NCI-H2107 treated with DMSO at 0.1 percent for 48 hours (cell line): ENCODE data around the gene PVALEF.
"Not testable (repeated sequence)": the region's sequence is repeated elsewhere in the genome, so short reads cannot be mapped to it uniquely, and the experiment has no call there.

Experiments used
- DNase-seq: peaks from one replicate; lab custom pipeline; 2025; ENCODE audit not compliant: unreplicated experiment; lab: John Stamatoyannopoulos, UW

Gene PVALEF

DNA sequence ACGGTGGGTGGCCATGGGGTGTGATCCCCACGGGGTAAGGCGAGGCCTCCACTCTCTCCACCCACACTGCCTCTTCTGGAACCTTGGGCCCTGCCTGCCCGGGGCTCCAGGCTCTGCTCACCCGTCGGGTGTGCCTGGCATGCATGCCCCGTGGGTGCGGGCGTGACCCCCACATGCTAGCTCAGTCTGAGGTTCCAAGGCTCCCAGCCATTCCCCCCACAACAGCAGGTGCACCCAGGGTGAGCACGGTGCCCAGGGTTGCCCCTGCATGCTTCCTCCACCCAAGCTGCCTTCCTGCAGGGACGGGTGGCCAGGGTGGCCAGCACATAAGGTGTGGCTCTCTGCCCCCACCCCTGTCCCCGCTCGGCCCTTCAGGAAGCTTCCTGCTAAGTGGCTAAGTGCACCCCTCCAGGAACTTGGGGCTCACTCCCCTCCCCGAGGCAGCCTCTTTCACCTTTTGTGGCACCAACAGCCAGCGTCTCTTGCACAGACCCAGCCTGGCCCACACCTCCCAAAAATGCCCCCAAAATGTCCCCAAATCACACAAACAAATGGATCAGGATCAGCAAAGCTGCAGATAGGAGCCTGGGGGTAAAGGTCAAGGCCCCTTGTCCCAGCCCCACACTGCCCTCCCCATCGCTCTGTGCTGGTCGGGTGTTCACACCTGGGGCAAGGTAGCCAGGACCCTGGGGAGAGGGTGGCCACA is 21.4 kb upstream of the PVALEF start:
- DNase-seq, result no peak

DNA sequence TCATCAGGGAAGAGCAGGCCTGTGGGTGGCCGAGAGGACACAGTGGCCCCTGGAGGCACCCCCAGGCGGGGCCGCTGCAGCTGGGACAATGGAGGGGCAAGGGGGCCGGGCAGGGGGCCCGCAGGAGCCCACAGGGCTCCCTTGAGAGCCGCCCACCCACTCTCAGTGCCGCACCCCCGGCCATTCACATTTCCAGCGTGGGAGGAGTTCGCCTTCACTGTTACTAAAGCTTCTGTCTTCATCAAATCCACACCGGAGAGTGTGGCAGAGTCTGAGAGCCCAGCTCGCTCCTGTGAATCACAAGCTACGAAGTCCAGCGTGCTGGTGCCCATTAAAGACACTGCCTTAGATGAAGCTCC is 20.9 kb upstream of the PVALEF start:
- DNase-seq, result no peak

- not testable (repeated sequence) for DNase-seq
These were observed 19.1 kb upstream of the PVALEF start for GRCh38 chr17:81146208-81146607.

GRCh38 chr17:81147701-81148100 is 17.6 kb upstream of the PVALEF start:
- no peak for DNase-seq

DNA sequence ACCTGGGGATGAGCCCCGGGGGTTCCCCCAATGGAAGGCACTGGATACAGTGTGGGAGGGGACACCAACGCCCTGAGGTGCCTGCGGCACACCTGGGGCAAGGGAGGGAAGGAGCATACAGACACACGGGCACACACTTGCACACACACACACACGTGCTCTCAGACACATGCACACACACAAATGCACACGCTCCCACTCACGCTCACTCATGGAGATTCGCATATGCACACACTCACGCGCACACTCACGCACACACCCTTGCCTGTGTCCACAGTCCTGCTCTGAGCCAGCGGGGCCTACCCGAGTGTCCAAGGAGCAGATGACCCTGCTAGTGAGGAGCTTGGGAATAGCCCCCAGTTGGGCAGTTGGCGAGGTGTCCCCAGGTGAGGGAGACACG is 16.7 kb upstream of the PVALEF start:
- DNase-seq, result no peak

- DNase-seq, result no peak
These were observed 16.2 kb upstream of the PVALEF start for GRCh38 chr17:81148986-81149533.

GRCh38 chr17:81150377-81151077 is 14.8 kb upstream of the PVALEF start:
- DNase-seq, result no peak

DNA sequence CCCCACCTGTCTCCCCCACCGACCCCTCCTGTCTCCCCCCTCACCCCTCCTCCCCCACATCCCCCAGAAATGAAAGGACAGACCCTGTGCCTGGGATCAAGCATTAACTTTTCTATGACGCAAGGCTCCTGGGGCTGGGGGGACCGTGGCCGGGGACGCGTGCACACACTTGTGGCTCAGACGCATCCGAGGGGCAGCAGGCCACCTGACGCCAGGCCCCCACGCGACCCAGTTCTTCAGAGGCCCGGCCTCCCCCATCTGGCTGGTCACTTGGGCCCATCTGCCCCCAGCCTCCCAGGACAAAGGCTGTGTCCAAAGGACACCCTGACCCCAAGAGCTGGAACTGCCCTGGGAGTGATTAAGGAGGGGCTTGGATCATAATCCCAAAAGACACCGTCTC is 14.0 kb upstream of the PVALEF start:
- DNase-seq, result no peak

DNA sequence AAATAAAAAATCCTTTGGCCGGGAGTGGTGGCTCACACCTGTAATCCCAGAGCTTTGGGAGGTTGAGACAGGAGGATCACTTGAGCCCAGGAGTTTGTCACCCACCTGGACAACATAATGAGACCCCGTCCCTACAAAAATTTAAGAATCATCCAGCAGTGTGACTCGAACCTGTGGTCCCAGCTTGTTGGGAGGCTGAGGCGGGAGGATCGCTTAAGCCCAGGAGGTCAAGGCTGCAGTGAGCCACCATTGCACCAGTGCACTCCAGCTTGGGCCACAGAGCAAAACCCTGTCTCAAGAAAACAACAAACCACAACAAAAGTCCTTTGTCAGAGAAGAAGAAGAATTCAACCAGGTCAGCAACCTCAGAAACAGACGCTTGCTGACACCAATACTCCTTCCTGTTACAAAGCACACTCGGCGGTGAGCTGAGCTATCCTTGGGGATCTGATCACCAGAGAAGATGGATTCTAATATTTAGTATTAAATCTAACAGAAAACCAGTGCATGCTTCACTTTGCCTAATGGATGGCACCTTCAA is 12.9 kb upstream of the PVALEF start:
- no peak for DNase-seq

- no peak for DNase-seq
These were observed 11.9 kb upstream of the PVALEF start for GRCh38 chr17:81153340-81153803.

- not testable (repeated sequence) for DNase-seq
These were observed 11.3 kb upstream of the PVALEF start for GRCh38 chr17:81154016-81154415.

GRCh38 chr17:81154961-81155360 is 10.3 kb upstream of the PVALEF start:
- no peak for DNase-seq

DNA sequence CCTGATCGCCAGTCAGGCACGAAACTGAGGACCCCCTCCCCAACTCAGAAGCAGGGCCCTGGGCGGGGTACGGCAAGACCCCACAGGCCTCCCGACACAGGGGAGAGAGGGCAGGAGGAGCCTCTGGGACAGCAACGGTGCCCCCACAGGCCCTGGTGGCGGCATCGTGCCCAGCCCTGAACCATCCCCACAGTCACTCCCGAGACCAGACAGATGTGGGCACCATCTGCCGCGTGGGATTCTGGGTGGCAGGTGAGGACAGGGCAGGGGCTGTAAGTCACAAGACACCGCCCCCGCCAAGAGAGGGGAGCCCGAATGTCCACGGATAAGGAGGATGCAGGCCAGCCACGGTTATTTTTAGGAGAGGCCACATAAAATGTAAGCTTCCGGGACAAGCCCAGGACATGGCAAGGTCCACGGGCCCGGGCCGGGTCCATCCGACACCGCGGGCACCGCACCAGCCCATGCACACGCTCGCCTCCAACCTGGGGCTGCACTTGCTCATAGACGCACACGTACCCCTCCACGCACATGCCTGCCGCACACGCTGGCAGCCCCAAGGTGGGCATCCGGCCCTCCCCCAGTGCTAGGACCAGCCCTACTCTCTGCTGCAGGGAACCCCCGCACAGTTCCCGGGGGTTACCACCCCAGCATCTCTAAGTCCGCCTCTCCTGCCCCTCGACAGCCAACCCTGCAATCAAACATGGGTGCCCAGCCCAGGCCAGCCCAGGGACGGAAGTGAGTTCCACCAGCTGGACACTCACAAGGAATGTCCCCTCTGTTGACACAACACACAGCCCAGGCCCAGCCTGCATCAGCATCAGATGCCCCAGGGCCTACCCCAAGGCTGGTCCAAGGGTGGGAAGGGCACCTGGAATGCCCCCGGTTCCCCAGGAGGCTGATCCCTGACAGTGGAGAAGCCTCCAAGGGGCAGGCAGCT is 8.2 kb upstream of the PVALEF start:
- DNase-seq, result no peak

DNA sequence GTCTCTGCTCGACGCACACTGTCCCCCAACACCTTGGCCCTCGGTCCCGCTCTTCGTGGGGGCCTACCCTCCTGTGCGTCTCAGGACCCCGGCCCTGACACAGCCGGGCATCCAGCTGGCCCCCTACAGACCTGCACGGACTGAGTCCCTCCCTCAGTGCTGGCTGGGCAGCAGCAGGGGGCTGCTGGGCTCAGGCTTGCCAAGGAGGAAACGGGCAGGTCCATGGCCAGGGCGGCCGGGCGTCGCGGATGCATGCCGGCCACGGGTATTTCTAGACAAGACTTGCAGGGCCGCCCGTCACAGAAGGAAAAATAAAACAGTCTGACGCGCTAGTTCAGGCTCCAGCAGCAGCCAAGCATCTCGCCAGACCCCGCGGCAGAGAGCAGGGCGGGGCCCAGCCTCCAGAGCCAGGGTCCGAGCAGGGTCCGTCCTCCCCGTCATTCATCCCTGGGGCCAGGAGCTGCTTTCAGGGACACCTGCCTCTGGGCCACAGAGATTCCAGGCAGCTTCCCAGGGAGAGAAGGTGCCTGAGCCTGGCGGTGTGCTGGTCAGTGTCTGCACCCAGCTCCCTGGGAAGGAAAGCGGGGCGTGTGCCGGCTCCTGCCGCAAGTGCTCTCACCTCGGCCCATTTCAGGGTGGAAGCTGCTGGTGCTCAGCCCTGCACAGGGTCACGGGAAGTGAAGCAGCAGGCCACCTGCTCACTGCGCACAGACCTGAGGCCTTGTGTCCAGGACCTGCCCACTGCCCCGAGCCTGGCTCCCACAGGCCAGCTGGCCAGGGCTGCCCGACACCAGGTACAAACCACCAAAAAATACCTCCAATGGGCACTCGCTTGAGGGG is 7.2 kb upstream of the PVALEF start:
- no peak for DNase-seq

GRCh38 chr17:81158688-81159590 is 6.4 kb upstream of the PVALEF start:
- no peak for DNase-seq

DNA sequence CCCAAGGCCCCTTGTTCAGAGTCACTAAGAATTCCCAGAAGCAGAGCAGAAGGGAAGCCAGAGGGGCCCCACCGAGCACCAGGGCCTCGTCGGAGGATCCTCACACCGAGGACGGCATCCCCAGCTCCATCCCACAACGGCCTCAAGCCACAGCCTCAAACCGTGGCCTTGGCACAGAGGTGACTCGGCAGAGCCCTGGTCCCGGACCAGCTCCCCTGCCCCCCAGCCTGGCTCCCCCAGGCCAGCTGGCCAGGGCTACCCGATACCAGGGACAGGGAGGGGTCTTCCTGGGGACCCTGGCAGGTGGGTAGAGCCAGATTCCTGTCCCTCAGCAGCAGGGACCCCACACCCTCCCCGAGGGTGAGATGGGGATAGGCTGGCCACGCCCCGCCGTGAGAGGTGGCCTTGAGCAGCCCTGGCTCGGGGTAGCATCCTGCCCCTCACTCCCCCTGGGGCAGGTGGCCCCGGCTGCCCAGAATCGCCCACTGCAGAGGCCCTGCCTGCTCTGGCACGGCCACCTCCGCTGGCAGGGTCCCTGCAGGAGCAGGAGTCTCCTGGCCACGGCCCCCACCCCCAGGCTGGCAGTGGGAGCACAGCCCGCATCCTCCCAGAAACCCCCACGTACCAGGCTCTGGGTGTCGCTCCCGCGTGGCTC is 5.6 kb upstream of the PVALEF start:
- DNase-seq, result no peak

DNA sequence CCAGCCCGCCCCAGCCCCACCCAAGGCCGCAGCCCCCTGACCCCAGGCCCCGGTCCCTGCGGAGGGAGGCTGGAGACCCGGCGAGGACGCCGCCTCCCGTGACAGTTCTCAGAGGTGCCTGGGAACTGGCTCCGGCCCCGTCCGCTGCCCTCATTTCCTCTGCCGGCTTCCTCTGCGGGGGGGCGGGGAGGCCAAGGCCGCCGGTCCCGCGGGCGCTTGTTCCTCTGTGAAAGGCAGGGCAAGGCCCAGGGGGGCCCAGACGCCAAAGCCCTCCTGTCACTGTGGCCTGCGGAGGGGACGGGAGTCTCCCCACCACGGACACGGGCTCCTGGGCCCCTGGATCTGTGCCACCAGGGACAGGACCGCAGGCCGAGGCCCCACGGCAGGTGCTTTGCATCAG is 5.0 kb upstream of the PVALEF start:
- DNase-seq, result no peak

GRCh38 chr17:81160747-81161453 is 4.4 kb upstream of the PVALEF start:
- DNase-seq, result no peak
